GM18909 (cell line): ENCODE measurements around the gene TRABD2B.

Experiments
- ATAC-seq: cut with Tn5 transposase; IDR thresholded peaks from one replicate; pipeline ENCODE4 v1.9.1; 2021; ENCODE audit warnings: mild to moderate bottlenecking; ENCODE audit not compliant: unreplicated experiment, poor library complexity

Gene TRABD2B

GRCh38 chr1:47914952-47915676 lies 82.1 kb downstream of the TRABD2B start:
- no peak for ATAC-seq

GRCh38 chr1:47914218-47914938 lies 82.8 kb downstream of the TRABD2B start:
- ATAC-seq = no peak

GRCh38 chr1:47913225-47913823 lies 83.9 kb downstream of the TRABD2B start:
- no peak for ATAC-seq

- ATAC-seq = no peak
Measured at GRCh38 chr1:47912756-47913155, 84.4 kb downstream of the TRABD2B start.

GRCh38 chr1:47911892-47912291 lies 85.3 kb downstream of the TRABD2B start:
- ATAC-seq = no peak

- ATAC-seq = no peak
Measured at GRCh38 chr1:47911424-47911823, 85.8 kb downstream of the TRABD2B start.

- no peak for ATAC-seq
Measured at GRCh38 chr1:47908258-47908657, 88.9 kb downstream of the TRABD2B start.

- ATAC-seq = no peak
Measured at GRCh38 chr1:47907177-47907528, 90.0 kb downstream of the TRABD2B start.

- no peak for ATAC-seq
Measured at GRCh38 chr1:47906527-47907176, 90.5 kb downstream of the TRABD2B start.

- no peak for ATAC-seq
Measured at GRCh38 chr1:47906009-47906432, 91.2 kb downstream of the TRABD2B start.

- no peak for ATAC-seq
Measured at GRCh38 chr1:47903723-47904122, 93.5 kb downstream of the TRABD2B start.

GRCh38 chr1:47901001-47901575 lies 96.1 kb downstream of the TRABD2B start:
- no peak for ATAC-seq

GRCh38 chr1:47898133-47898845 lies 98.9 kb downstream of the TRABD2B start:
- ATAC-seq = no peak

GRCh38 chr1:47895279-47896125 lies 101.7 kb downstream of the TRABD2B start:
- no peak for ATAC-seq

- ATAC-seq = no peak
Measured at GRCh38 chr1:47894410-47895278, 102.5 kb downstream of the TRABD2B start.

- no peak for ATAC-seq
Measured at GRCh38 chr1:47893412-47893811, 103.8 kb downstream of the TRABD2B start.

- ATAC-seq = no peak
Measured at GRCh38 chr1:47890779-47891178, 106.4 kb downstream of the TRABD2B start.

- no peak for ATAC-seq
Measured at GRCh38 chr1:47888294-47888629, 108.9 kb downstream of the TRABD2B start.
